Breast epithelium (tissue), 3 donors: Measurements from ENCODE around the gene MAMDC4.

Experiments used
- POLR2A ChIP-seq: fragments of 450-650 bp; IDR thresholded peaks from one replicate; pipeline ENCODE4 v1.6.1; 2016; ENCODE audit warnings: antibody characterized with exemption, mild to moderate bottlenecking, moderate library complexity
- POLR2AphosphoS5 ChIP-seq, 3 donors: sonication (generic); formaldehyde crosslinking; IDR thresholded peaks; one replicate each; pipeline ENCODE4 v1.6.1; 2017; ENCODE audit warnings: antibody characterized with exemption in 3 of 3
- TF ChIP-seq, protein P1 (sequence below), 3 donors: fragments of 450-650 bp; IDR thresholded peaks; one replicate each; pipeline ENCODE4 v1.5.1; 2016 to 2017; ENCODE audit warnings: antibody characterized with exemption in 3 of 3, mild to moderate bottlenecking in 3 of 3, moderate library complexity in 3 of 3

DNA sequence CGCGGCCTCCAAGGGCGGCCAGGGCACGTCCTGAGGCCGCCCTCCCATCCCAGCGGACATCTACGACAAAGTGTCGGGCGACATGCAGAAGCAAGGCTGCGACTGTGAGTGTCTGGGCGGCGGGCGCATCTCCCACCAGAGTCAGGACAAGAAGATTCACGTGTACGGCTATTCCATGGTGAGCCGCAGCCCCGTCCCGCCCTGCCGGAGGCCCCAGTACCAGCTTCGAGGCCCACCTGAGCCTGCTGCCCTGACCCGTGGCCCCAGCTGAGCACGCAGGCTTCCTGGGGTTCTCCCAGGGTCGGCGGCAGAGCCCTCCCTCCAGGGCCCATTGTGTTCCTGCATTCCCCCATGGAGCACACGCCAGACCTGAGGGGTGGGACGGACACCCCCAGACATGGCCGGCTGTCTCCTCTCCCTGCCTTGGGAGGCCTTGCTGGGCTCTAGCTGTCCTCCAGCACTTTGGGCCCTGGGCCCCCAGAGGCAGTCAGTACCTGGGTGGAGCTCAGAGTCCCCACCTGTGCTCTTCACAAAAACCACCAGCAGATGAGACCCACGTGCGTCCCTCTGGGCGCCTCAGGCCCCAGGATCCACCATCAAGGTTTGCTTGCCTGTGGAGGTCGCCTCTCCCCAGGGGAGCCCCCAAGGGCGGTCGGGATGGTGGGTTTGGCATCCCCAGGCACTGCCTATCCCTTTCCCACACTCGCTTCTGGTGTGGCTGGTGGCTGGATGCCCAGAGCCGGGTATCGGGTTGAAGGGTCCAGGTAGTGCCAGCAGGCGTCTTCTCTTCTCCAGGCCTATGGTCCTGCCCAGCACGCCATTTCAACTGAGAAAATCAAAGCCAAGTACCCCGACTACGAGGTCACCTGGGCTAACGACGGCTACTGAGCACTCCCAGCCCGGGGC is 1.9 kb upstream of the MAMDC4 start:
- TF ChIP-seq, protein P1, sequence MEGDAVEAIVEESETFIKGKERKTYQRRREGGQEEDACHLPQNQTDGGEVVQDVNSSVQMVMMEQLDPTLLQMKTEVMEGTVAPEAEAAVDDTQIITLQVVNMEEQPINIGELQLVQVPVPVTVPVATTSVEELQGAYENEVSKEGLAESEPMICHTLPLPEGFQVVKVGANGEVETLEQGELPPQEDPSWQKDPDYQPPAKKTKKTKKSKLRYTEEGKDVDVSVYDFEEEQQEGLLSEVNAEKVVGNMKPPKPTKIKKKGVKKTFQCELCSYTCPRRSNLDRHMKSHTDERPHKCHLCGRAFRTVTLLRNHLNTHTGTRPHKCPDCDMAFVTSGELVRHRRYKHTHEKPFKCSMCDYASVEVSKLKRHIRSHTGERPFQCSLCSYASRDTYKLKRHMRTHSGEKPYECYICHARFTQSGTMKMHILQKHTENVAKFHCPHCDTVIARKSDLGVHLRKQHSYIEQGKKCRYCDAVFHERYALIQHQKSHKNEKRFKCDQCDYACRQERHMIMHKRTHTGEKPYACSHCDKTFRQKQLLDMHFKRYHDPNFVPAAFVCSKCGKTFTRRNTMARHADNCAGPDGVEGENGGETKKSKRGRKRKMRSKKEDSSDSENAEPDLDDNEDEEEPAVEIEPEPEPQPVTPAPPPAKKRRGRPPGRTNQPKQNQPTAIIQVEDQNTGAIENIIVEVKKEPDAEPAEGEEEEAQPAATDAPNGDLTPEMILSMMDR (IDR thresholded peaks at IDR 0.05) = no peak
- no peak for TF ChIP-seq POLR2A
- TF ChIP-seq POLR2AphosphoS5 (IDR thresholded peaks at IDR 0.05) = no peak
